Ovary (tissue), 9 donors: ENCODE results near the gene POLE. TPM values are rescaled to one million over a fixed set of nuclear protein-coding genes. Genes with fewer than 3 reads are reported as not detected.
A peak's percentile ranks its signal among the peaks of the same experiment; 100 is the strongest.

Experiments used
- DNase-seq, 5 donors: peaks; one replicate each; pipeline ENCODE4 v3.0.0-alpha.2; 2019 to 2020
- H3K27ac ChIP-seq, 2 donors: fragments of 200-600 bp; one replicate each; pipeline versions ENCODE4 v1.5.1 to v1.8.0; 2019 to 2022
- H3K27me3 ChIP-seq: fragments of 200-600 bp; one replicate; pipeline ENCODE4 v1.8.0; 2022
- H3K36me3 ChIP-seq: fragments of 200-600 bp; sonication (generic); one replicate; pipeline ENCODE4 v1.5.1; 2019
- H3K4me1 ChIP-seq: one replicate; pipeline ENCODE4 v1.8.1; 2013; ENCODE audit warnings: mild to moderate bottlenecking, moderate library complexity; ENCODE audit not compliant: insufficient read depth
- H3K4me3 ChIP-seq: fragments of 200-600 bp; sonication (generic); one replicate; pipeline ENCODE4 v1.5.1; 2017
- H3K9me3 ChIP-seq, 2 donors: fragments of 200-600 bp in 1 of 2; sonication (generic) in 1 of 2; one replicate each; pipeline versions ENCODE4 v1.5.1 to v1.8.1; 2013 to 2019; ENCODE audit warnings: mild to moderate bottlenecking in 1 of 2, moderate library complexity in 1 of 2
- CTCF ChIP-seq, 3 donors: fragments of 450-650 bp in 2 of 3; fragments of 200-600 bp in 1 of 3; IDR thresholded peaks; one replicate each; pipeline versions ENCODE4 v1.5.1 to v1.8.0; 2016 to 2022; ENCODE audit warnings: antibody characterized with exemption in 3 of 3, mild to moderate bottlenecking in 1 of 3
- EP300 ChIP-seq: sonication (generic); formaldehyde crosslinking; IDR thresholded peaks from one replicate; pipeline ENCODE4 v1.6.1; 2017; ENCODE audit warnings: antibody characterized with exemption
- POLR2A ChIP-seq: fragments of 450-650 bp; IDR thresholded peaks from one replicate; pipeline ENCODE4 v1.6.1; 2017; ENCODE audit warnings: antibody characterized with exemption, mild to moderate bottlenecking, moderate library complexity
- WGBS, 3 donors: extraction: QIAGEN DNeasy Blood & Tissue Kit in 1 of 3; methylation state at CpG; one replicate each; pipeline versions ENCODE4 v1.1.5 to v1.1.7; 2013 to 2017; 5-methylcytosine and 5-hydroxymethylcytosine counted together
- intact Hi-C, 4 donors: fragments of 100-400 bp; cut with DNase I; formaldehyde crosslinking; loops; one replicate each; pipeline versions ENCODE4 v1.11.0 to v1.15.1; 2022 to 2023
- polyA plus RNA-seq, 2 donors: library from polyadenylated mRNA; stranded (reverse); fragments of 200-250 nt in 1 of 2; fragments of 350-450 nt in 1 of 2; fragmentation: Illumina TruSeq in 1 of 2; extraction: RNeasy Lipid Tissue Mini Kit (QIAGEN cat#74804) in 1 of 2; gene quantifications; one replicate each; pipeline ENCODE4 v1.2.3, GENCODE V29; 2013 to 2014
- total RNA-seq, 7 donors: library from RNA; depleted of rRNA in 2 of 7; stranded (reverse); fragments of >200 nt in 2 of 7; fragmentation: NEBNext Ultra II Directional in 3 of 7; extraction: Animal tissue kit (Norgen Biotek cat#: 25700) in 3 of 7; gene quantifications; one replicate each; pipeline versions ENCODE4 v1.1.0 to v1.2.4, GENCODE V29; 2016 to 2023
- donor health status: DM: no; HTN: no; CAD: no; lungs with moderate emphysema.
- donor health status: DM: no; HTN: no; CAD: no.
- donor health status: Bipolar disorder and iron deficiency.
- donor health status: DM: yes; HTN: yes; CAD: no.
- donor health status: DM: no; HTN: no; CAD: no.
- donor health status: DM: yes; HTN: yes; CAD: no.

POLE gene
- total and polyA plus RNA-seq, 9 donors = 12.5 to 34.7 (median 24.0) TPM

- Histone ChIP-seq H3K27me3 (no peaks in the 10 kb centered on the region), H3K4me1 (no peaks in the 10 kb centered on the region), H3K4me3 (no peak overlapping the region), H3K27ac (no peak overlapping the region), H3K9me3 (no peaks in the 10 kb centered on the region), H3K36me3 (no peaks in the 10 kb centered on the region)
- intact Hi-C loops = loop anchor here in 2 of 4 donors (2.0 to 10.0 kb wide), 3 partner anchors 39 to 925 kb away; partner anchors contain the start of gene SFSWAP (in 1 of the 2)
- DNase-seq = no peak
- WGBS, 3 donors = 83 to 94% (median 89%) methylated on average over 12 of the region's 12 CpGs
- TF ChIP-seq CTCF (IDR thresholded peaks at IDR 0.05) = no peak
- TF ChIP-seq EP300 = no peak
- no peak for TF ChIP-seq POLR2A
Observed at GRCh38 chr12:132639956-132640520, 47.1 kb downstream of the POLE start.

- no peaks in the 10 kb centered on the region for H3K9me3 ChIP-seq
- intact Hi-C loops = loop anchor here in 1 of 4 donors (2.0 to 10.0 kb wide), 2 partner anchors 38 to 224 kb away; no protein-coding TSS in a partner anchor
- H3K4me3 ChIP-seq = no peak overlapping the region
- H3K36me3 ChIP-seq = no peaks in the 10 kb centered on the region
- H3K4me1 ChIP-seq = no peaks in the 10 kb centered on the region
- no peaks in the 10 kb centered on the region for H3K27me3 ChIP-seq
- DNase-seq = peak in 2 of 5 donors; percentile 48 to 63
- 61 to 68% (median 64%) methylated on average over 25 of the region's 25 CpGs for WGBS, 3 donors
- peak in 1 of 3 donors; percentile 51 for TF ChIP-seq CTCF (IDR thresholded peaks at IDR 0.05)
- no peak for TF ChIP-seq EP300
- no peak for TF ChIP-seq POLR2A
- no peak overlapping the region for H3K27ac ChIP-seq
Observed at GRCh38 chr12:132638541-132639408, 48.4 kb downstream of the POLE start.

GRCh38 chr12:132637811-132638210 is 49.3 kb downstream of the POLE start:
- DNase-seq = no peak
- Histone ChIP-seq H3K9me3 (no peaks in the 10 kb centered on the region), H3K27me3 (no peaks in the 10 kb centered on the region), H3K4me1 (no peaks in the 10 kb centered on the region), H3K36me3 (no peaks in the 10 kb centered on the region), H3K27ac (no peak overlapping the region), H3K4me3 (no peak overlapping the region)
- no peak for TF ChIP-seq EP300
- WGBS, 3 donors = 90 to 94% (median 90%) methylated on average over 18 of the region's 18 CpGs
- intact Hi-C loops = loop anchor here in 1 of 4 donors (2.0 to 10.0 kb wide), 2 partner anchors 37 to 223 kb away; no protein-coding TSS in a partner anchor

- DNase-seq = no peak
- no peaks in the 10 kb centered on the region for H3K27me3 ChIP-seq
- H3K36me3 ChIP-seq = no peaks in the 10 kb centered on the region
- intact Hi-C loops = loop anchor here in 1 of 4 donors (10.0 kb wide), 1 partner anchor 221 kb away; no protein-coding TSS in a partner anchor
- no peak overlapping the region for H3K27ac ChIP-seq
- H3K4me3 ChIP-seq = no peak overlapping the region
- TF ChIP-seq EP300 (no peak), CTCF (IDR thresholded peaks at IDR 0.05) (no peak)
- H3K4me1 ChIP-seq = no peaks in the 10 kb centered on the region
- no peaks in the 10 kb centered on the region for H3K9me3 ChIP-seq
- WGBS, 3 donors = 91 to 96% (median 93%) methylated on average over 29 of the region's 29 CpGs
Observed at GRCh38 chr12:132635076-132635955, 51.8 kb downstream of the POLE start.
